Uterus (tissue), 4 donors: ENCODE measurements around the gene SCUBE1. TPM values are rescaled to one million over a fixed set of nuclear protein-coding genes. Genes with fewer than 3 reads are reported as not detected.

Source experiments
- DNase-seq, 2 donors: peaks; one replicate each; pipeline ENCODE4 v3.0.0-alpha.2; 2019 to 2020
- H3K27ac ChIP-seq, 2 donors: fragments of 200-600 bp; sonication (generic); 1 replicate in 1 of 2; 2 replicates in 1 of 2; pipeline ENCODE4 v1.5.1; 2016 to 2018
- H3K27me3 ChIP-seq, 2 donors: fragments of 200-600 bp; sonication (generic); one replicate each; pipeline ENCODE4 v1.5.1; 2018 to 2019; ENCODE audit warnings: control low read depth in 1 of 2
- H3K36me3 ChIP-seq, 2 donors: fragments of 200-600 bp; sonication (generic); one replicate each; pipeline ENCODE4 v1.5.1; 2019; ENCODE audit warnings: control low read depth in 1 of 2
- H3K4me1 ChIP-seq, 2 donors: fragments of 200-600 bp; sonication (generic); one replicate each; pipeline ENCODE4 v1.5.1; 2018 to 2019; ENCODE audit warnings: control low read depth in 1 of 2
- H3K4me3 ChIP-seq, 2 donors: fragments of 200-600 bp; sonication (generic); 1 replicate in 1 of 2; 2 replicates in 1 of 2; pipeline ENCODE4 v1.5.1; 2018 to 2019; ENCODE audit warnings: mild to moderate bottlenecking in 1 of 2
- H3K9me3 ChIP-seq, 2 donors: fragments of 200-600 bp; sonication (generic); one replicate each; pipeline ENCODE4 v1.5.1; 2019; ENCODE audit warnings: control low read depth in 1 of 2
- CTCF ChIP-seq, 4 experiments: fragments of 200-600 bp in 2 of 4; fragments of 450-650 bp in 2 of 4; sonication (generic) in 2 of 4; IDR thresholded peaks; one replicate each; pipeline ENCODE4 v1.5.1; 2016 to 2019; ENCODE audit warnings: antibody characterized with exemption in 4 of 4, mild to moderate bottlenecking in 2 of 4, moderate library complexity in 1 of 4
- POLR2A ChIP-seq, 2 donors: fragments of 450-650 bp; IDR thresholded peaks; one replicate each; pipeline ENCODE4 v1.6.1; 2016; ENCODE audit warnings: antibody characterized with exemption in 2 of 2, mild to moderate bottlenecking in 1 of 2, moderate library complexity in 1 of 2
- intact Hi-C: fragments of 100-400 bp; cut with DNase I; formaldehyde crosslinking; loops from one replicate; pipeline ENCODE4 v1.15.1; 2023; ENCODE audit warnings: low total_unique reads
- total RNA-seq, 4 donors: library from RNA; depleted of rRNA in 3 of 4; stranded (reverse); fragments of >200 nt in 3 of 4; gene quantifications; one replicate each; pipeline versions ENCODE4 v1.1.0 to v1.2.4, GENCODE V29; 2014 to 2023
- donor health status: DM: yes; HTN: yes; CAD: no.

Gene SCUBE1
- total RNA-seq, 4 donors from 2014 or later = 0.14 to 1.7 (median 0.26) TPM; not detected in 1

DNA sequence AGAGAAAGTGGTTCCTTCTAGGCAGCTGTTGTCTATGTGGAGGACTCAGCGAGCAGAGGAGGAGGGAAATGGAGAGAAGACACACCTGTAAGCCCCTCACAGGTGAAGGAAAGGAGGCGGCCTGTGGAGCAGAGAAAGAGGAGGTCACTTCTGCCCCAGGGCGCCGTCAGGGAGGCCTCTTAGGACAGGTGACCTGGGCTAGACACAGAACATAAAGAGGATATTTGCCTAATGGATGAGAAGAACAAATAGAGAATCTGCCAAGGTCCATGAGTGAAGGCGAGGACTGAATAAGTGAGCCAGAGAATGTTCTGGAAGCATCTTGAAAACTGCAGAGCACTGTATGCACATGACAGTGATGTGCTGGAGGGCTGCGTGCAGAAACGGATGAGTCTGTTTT lies 2.2 kb upstream of the SCUBE1 start:
- Histone ChIP-seq H3K9me3 (no peaks in the 10 kb centered on the region), H3K27me3 (peaks cover 0 to 16% of the 10 kb centered on the region in 2 donors), H3K4me1 (peaks cover 0 to 13% of the 10 kb centered on the region in 2 donors), H3K36me3 (no peaks in the 10 kb centered on the region), H3K4me3 (no peak overlapping the region), H3K27ac (no peak overlapping the region)
- DNase-seq = no peak
- intact Hi-C loops = no loop called here
- TF ChIP-seq POLR2A (IDR thresholded peaks at IDR 0.05) (no peak), CTCF (IDR thresholded peaks at IDR 0.05) (no peak)

GRCh38 chr22:43344520-43344787 lies 1.3 kb upstream of the SCUBE1 start:
- peaks cover 0 to 13% of the 10 kb centered on the region in 2 donors for H3K4me1 ChIP-seq
- TF ChIP-seq CTCF (IDR thresholded peaks at IDR 0.05) (no peak), POLR2A (IDR thresholded peaks at IDR 0.05) (no peak)
- H3K9me3 ChIP-seq = no peaks in the 10 kb centered on the region
- no peak for DNase-seq
- H3K27me3 ChIP-seq = peaks cover 0 to 16% of the 10 kb centered on the region in 2 donors
- no peaks in the 10 kb centered on the region for H3K36me3 ChIP-seq
- intact Hi-C loops = loop anchor here (5.0 kb wide), 1 partner anchor 72 kb away; no protein-coding TSS in a partner anchor
- no peak overlapping the region for H3K27ac ChIP-seq
- H3K4me3 ChIP-seq = no peak overlapping the region

- intact Hi-C loops = loop anchor here (5.0 kb wide), 1 partner anchor 72 kb away; no protein-coding TSS in a partner anchor
- H3K27me3 ChIP-seq = peaks cover 0 to 16% of the 10 kb centered on the region in 2 donors
- peaks cover 0 to 13% of the 10 kb centered on the region in 2 donors for H3K4me1 ChIP-seq
- H3K9me3 ChIP-seq = no peaks in the 10 kb centered on the region
- peak overlapping the region in 1 of 2 donors; percentile 35 for H3K4me3 ChIP-seq
- DNase-seq = no peak
- H3K27ac ChIP-seq = no peak overlapping the region
- no peak for TF ChIP-seq CTCF (IDR thresholded peaks at IDR 0.05)
- no peak for TF ChIP-seq POLR2A (IDR thresholded peaks at IDR 0.05)
- H3K36me3 ChIP-seq = no peaks in the 10 kb centered on the region
Observed at GRCh38 chr22:43343670-43344519, 723 bp upstream of the SCUBE1 start.

GRCh38 chr22:43342347-43343261 lies 568 bp downstream of the SCUBE1 start:
- Histone ChIP-seq H3K4me3 (peak overlapping the region in 1 of 2 donors; percentile 35), H3K36me3 (no peaks in the 10 kb centered on the region), H3K4me1 (peaks cover 0 to 13% of the 10 kb centered on the region in 2 donors), H3K9me3 (no peaks in the 10 kb centered on the region), H3K27me3 (peaks cover 0 to 16% of the 10 kb centered on the region in 2 donors), H3K27ac (no peak overlapping the region)
- TF ChIP-seq POLR2A (IDR thresholded peaks at IDR 0.05) (no peak), CTCF (IDR thresholded peaks at IDR 0.05) (no peak)
- no peak for DNase-seq
- intact Hi-C loops = loop anchor here (5.0 kb wide), 1 partner anchor 70 kb away; no protein-coding TSS in a partner anchor
